ENCODE measurements around the gene HABP4. TPM values are rescaled to one million over a fixed set of nuclear protein-coding genes. Genes with fewer than 3 reads are reported as not detected.
"Not testable (repeated sequence)": the region's sequence is repeated elsewhere in the genome, so short reads cannot be mapped to it uniquely, and the experiment has no call there.

The HABP4 gene
- total RNA-seq, 2 experiments from 2014 or later, result 7.3 to 7.9 TPM

DNA sequence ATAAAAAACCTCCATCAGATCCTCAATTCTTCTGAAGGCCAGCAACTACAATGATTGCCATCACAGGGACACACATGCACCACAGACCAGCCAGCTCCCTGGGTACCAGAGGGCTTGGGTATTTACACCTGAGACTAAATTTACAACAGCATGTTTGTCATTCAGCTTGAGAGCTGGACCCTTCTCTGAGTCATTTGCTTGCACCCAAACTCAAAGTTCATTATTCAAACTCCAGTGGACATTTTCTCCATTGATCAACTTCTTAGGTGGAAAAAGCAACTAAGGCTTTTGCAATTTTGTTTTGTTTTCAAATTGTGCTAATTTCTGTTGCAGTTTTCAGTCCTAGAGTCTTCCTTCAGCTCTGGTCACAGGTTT is 53.4 kb downstream of the HABP4 start:
- H3K9me3 Mint-ChIP-seq; H3K4me3 Mint-ChIP-seq; DNase-seq; H3K36me3 Mint-ChIP-seq (ENCODE audit: low read depth); intact Hi-C loops (cut with micrococcal nuclease); H3K4me1 Mint-ChIP-seq (ENCODE audit: low read depth); H3K27ac Mint-ChIP-seq; H3K27me3 Mint-ChIP-seq (ENCODE audit: low read depth); CTCF ChIA-PET: not testable (repeated sequence)

DNA sequence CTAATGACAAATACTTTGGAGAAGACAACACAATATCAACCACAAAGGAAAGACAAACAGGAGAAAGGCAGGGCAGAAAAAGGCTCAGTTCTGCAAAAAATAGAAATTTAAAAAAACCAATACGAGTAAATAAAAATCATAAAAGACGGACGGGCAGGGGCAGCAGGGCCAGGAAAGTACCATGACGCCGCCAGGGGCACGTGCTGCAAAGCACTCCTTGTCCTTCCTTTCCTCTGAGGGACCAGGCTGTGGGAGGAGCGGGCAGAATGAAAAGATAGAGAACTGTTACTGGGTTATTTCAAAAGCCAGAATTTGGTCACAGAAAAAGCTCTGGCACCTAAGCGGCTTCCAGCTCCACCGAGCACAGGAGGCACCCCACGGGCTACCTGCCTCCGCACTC is 53.9 kb downstream of the HABP4 start:
- Mint-ChIP-seq H3K9me3 (no peaks in the 10 kb centered on the region), H3K36me3 (ENCODE audit: low read depth) (peaks cover 5% of the 10 kb centered on the region), H3K4me3 (no peak overlapping the region), H3K4me1 (ENCODE audit: low read depth) (no peaks in the 10 kb centered on the region), H3K27ac (no peak overlapping the region), H3K27me3 (ENCODE audit: low read depth) (no peaks in the 10 kb centered on the region)
- intact Hi-C loops (cut with micrococcal nuclease), result no loop called here
- CTCF ChIA-PET, result no interaction called here
- DNase-seq, result no peak

- Mint-ChIP-seq H3K27me3 (ENCODE audit: low read depth) (no peaks in the 10 kb centered on the region), H3K4me3 (no peak overlapping the region), H3K4me1 (ENCODE audit: low read depth) (peaks cover 4% of the 10 kb centered on the region), H3K27ac (no peak overlapping the region), H3K36me3 (ENCODE audit: low read depth) (peaks cover 5% of the 10 kb centered on the region), H3K9me3 (no peaks in the 10 kb centered on the region)
- CTCF ChIA-PET, result no interaction called here
- DNase-seq, result no peak
- intact Hi-C loops (cut with micrococcal nuclease), result no loop called here
These were observed 55.5 kb downstream of the HABP4 start for GRCh38 chr9:96505316-96505991.

GRCh38 chr9:96508227-96508940 is 58.4 kb downstream of the HABP4 start:
- Mint-ChIP-seq H3K27ac (no peak overlapping the region), H3K4me3 (no peak overlapping the region), H3K4me1 (ENCODE audit: low read depth) (peaks cover 4% of the 10 kb centered on the region), H3K36me3 (ENCODE audit: low read depth) (peaks cover 5% of the 10 kb centered on the region), H3K27me3 (ENCODE audit: low read depth) (no peaks in the 10 kb centered on the region), H3K9me3 (no peaks in the 10 kb centered on the region)
- intact Hi-C loops (cut with micrococcal nuclease), result no loop called here
- CTCF ChIA-PET, result interaction anchor here (0.6 kb wide), 1 partner anchor 131 kb away, joined by 4 read pairs; no protein-coding TSS in a partner anchor
- DNase-seq, result no peak

DNA sequence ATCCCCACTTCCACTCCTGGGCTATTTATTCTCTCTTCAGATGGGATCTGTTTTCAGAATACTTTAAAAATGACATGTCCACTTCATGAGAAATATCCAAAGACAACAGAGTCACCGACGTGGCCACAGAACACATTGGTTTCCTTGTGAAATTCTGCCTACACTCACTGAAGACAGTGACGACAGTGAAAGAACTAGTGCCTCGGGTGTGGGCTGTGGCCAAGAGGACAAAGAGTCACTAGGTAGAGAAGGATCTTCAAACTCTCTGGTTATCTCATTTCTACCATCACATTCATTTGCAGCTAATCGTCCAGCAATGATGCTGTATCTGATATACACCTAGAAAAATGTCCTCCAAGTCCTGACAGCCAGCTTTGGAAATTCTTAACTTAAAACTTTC is 59.1 kb downstream of the HABP4 start:
- intact Hi-C loops (cut with micrococcal nuclease), result no loop called here
- Mint-ChIP-seq H3K36me3 (ENCODE audit: low read depth) (peaks cover 5% of the 10 kb centered on the region), H3K27ac (no peak overlapping the region), H3K4me1 (ENCODE audit: low read depth) (peaks cover 4% of the 10 kb centered on the region), H3K27me3 (ENCODE audit: low read depth) (no peaks in the 10 kb centered on the region), H3K9me3 (no peaks in the 10 kb centered on the region), H3K4me3 (no peak overlapping the region)
- DNase-seq, result no peak
- CTCF ChIA-PET, result interaction anchor here (0.6 kb wide), 1 partner anchor 131 kb away, joined by 4 read pairs; no protein-coding TSS in a partner anchor

DNA sequence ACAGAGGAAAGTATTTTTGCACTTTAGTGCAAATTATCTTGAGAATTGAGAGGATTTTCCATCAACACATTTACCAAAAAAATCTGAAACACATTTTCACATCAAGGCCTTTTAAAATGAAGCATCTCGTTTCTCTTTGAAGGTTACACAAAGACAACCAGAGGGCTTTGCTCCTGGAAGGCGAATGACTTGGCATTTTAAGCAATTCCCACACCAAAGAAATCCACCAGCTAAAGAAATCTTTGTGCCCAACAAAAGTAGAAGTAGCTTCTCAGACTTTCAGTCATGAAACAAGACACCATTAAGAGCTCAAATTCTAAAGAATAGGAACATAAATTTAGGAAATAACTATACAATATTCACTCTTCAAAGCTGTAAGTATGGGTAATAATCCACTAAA is 59.9 kb downstream of the HABP4 start:
- Mint-ChIP-seq H3K36me3 (ENCODE audit: low read depth) (peaks cover 3% of the 10 kb centered on the region), H3K4me3 (no peak overlapping the region), H3K27ac (no peak overlapping the region), H3K27me3 (ENCODE audit: low read depth) (no peaks in the 10 kb centered on the region), H3K9me3 (no peaks in the 10 kb centered on the region), H3K4me1 (ENCODE audit: low read depth) (peaks cover 4% of the 10 kb centered on the region)
- intact Hi-C loops (cut with micrococcal nuclease), result no loop called here
- CTCF ChIA-PET, result interaction anchor here (0.7 to 0.8 kb wide), 2 partner anchors 68 to 167 kb away, joined by 3 to 5 read pairs; no protein-coding TSS in a partner anchor
- DNase-seq, result no peak

DNA sequence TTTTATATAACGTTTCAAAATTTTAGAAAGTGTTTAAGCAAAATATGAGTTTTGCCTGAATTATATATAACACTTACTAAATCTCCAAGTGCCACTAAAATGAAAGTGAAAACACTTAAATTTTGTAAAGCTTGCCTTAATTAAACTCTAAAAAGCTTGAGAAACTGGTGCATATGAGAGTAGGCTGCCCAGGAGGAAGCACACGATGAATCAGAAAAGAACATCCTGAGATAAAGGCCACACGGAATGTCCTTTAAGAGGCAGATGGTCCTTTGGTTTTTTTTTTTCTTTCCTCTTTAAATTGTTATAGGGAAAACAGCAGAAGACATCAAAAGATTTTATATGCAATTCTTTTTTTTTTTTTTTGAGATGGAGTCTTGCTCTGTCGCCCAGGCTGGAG is 60.3 kb downstream of the HABP4 start:
- CTCF ChIA-PET, result interaction anchor here (0.7 to 0.8 kb wide), 2 partner anchors 68 to 166 kb away, joined by 3 to 5 read pairs; no protein-coding TSS in a partner anchor
- H3K9me3 Mint-ChIP-seq, result no peaks in the 10 kb centered on the region
- H3K27me3 Mint-ChIP-seq (ENCODE audit: low read depth), result no peaks in the 10 kb centered on the region
- H3K36me3 Mint-ChIP-seq (ENCODE audit: low read depth), result peaks cover 3% of the 10 kb centered on the region
- DNase-seq, result no peak
- peaks cover 4% of the 10 kb centered on the region for H3K4me1 Mint-ChIP-seq (ENCODE audit: low read depth)
- intact Hi-C loops (cut with micrococcal nuclease), result no loop called here
- no peak overlapping the region for H3K4me3 Mint-ChIP-seq
- H3K27ac Mint-ChIP-seq, result no peak overlapping the region

DNA sequence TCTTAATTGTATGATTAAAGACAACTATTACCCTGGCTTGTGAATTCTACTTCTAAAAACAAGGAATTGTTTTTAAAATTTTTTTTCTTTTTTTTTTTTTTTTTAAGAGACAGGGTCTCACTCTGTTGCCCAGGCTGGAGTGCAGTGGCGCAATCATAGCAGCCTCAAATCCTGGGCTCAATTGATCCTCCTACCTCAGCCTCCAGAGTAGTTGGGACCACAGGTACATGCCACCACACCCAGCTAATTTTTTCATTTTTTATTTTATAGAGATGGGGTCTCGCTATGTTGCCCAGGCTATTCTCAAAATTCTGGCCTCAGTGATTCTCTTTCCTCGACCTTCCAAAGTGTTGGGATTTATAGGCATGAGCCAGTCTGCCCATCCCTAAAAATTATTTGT is 62.3 kb downstream of the HABP4 start:
- Mint-ChIP-seq H3K36me3 (ENCODE audit: low read depth) (peaks cover 3% of the 10 kb centered on the region), H3K9me3 (no peaks in the 10 kb centered on the region), H3K27ac (no peak overlapping the region), H3K27me3 (ENCODE audit: low read depth) (no peaks in the 10 kb centered on the region), H3K4me3 (no peak overlapping the region), H3K4me1 (ENCODE audit: low read depth) (peaks cover 4% of the 10 kb centered on the region)
- intact Hi-C loops (cut with micrococcal nuclease), result no loop called here
- CTCF ChIA-PET, result no interaction called here
- no peak for DNase-seq

- intact Hi-C loops (cut with micrococcal nuclease), result no loop called here
- no peak overlapping the region for H3K4me3 Mint-ChIP-seq
- no peak for DNase-seq
- no peaks in the 10 kb centered on the region for H3K27me3 Mint-ChIP-seq (ENCODE audit: low read depth)
- no peak overlapping the region for H3K27ac Mint-ChIP-seq
- H3K9me3 Mint-ChIP-seq, result no peaks in the 10 kb centered on the region
- CTCF ChIA-PET, result no interaction called here
- peaks cover 4% of the 10 kb centered on the region for H3K4me1 Mint-ChIP-seq (ENCODE audit: low read depth)
- H3K36me3 Mint-ChIP-seq (ENCODE audit: low read depth), result no peaks in the 10 kb centered on the region
These were observed 63.7 kb downstream of the HABP4 start for GRCh38 chr9:96513622-96514021.

- CTCF ChIA-PET, result no interaction called here
- Mint-ChIP-seq H3K27ac (no peak overlapping the region), H3K36me3 (ENCODE audit: low read depth) (no peaks in the 10 kb centered on the region), H3K27me3 (ENCODE audit: low read depth) (no peaks in the 10 kb centered on the region), H3K4me1 (ENCODE audit: low read depth) (peaks cover 4% of the 10 kb centered on the region), H3K4me3 (no peak overlapping the region), H3K9me3 (no peaks in the 10 kb centered on the region)
- intact Hi-C loops (cut with micrococcal nuclease), result no loop called here
- DNase-seq, result no peak
These were observed 64.3 kb downstream of the HABP4 start for GRCh38 chr9:96514108-96514799.

- no peaks in the 10 kb centered on the region for H3K36me3 Mint-ChIP-seq (ENCODE audit: low read depth)
- no peak overlapping the region for H3K4me3 Mint-ChIP-seq
- H3K9me3 Mint-ChIP-seq, result no peaks in the 10 kb centered on the region
- intact Hi-C loops (cut with micrococcal nuclease), result no loop called here
- no peak overlapping the region for H3K27ac Mint-ChIP-seq
- no peaks in the 10 kb centered on the region for H3K27me3 Mint-ChIP-seq (ENCODE audit: low read depth)
- CTCF ChIA-PET, result no interaction called here
- H3K4me1 Mint-ChIP-seq (ENCODE audit: low read depth), result peaks cover 4% of the 10 kb centered on the region
- DNase-seq, result no peak
These were observed 64.8 kb downstream of the HABP4 start for GRCh38 chr9:96514800-96515158.

DNA sequence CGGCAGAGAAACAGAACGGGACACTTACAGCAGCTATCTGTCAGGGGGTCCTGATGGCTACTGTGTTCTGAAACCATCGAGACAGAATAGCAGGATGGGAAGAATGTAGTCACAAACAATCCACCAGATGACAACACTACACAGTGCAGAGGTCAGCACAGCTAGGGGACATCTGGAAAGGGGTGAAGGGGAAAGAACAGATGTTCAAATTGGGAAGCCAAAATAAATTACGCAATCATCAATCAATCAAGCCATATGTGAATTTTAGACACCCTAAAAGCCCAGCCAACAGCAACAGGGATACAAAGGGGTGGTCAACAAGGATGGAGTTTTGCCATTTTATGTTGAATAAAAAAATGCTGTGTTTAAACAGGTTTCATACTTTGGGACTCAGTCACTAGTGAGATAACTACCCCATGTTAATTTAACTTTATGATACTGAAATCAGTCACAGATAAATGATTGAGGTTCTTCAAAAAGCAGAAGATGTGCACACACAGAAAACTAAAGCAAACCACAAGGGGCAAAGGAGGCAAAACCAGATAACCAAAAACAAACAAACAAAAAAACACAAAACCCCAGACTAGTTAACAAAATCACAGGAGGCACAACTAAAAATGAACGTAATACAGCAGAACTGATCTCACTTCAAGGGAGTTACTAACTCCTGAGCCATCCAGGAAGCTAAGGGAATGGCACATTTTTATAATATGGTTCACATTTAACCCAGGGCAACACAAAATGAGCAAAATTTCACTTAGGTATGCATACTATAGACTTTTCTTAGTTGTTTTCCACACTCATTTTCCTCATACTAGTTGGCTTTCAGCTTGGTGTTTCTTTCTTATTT is 65.9 kb downstream of the HABP4 start:
- Mint-ChIP-seq H3K27ac (peak overlapping the region; percentile 18), H3K4me1 (ENCODE audit: low read depth) (no peaks in the 10 kb centered on the region), H3K36me3 (ENCODE audit: low read depth) (no peaks in the 10 kb centered on the region), H3K9me3 (no peaks in the 10 kb centered on the region), H3K4me3 (no peak overlapping the region), H3K27me3 (ENCODE audit: low read depth) (no peaks in the 10 kb centered on the region)
- no peak for DNase-seq
- CTCF ChIA-PET, result no interaction called here
- intact Hi-C loops (cut with micrococcal nuclease), result no loop called here
